CD1c-positive myeloid dendritic cell (primary cell): ENCODE measurements around the gene E2F4.

Experiments
- DNase-seq: peaks from one replicate; pipeline ENCODE4 v3.0.0-alpha.2; 2016; ENCODE audit errors: extremely low spot score

Gene E2F4, protein sequence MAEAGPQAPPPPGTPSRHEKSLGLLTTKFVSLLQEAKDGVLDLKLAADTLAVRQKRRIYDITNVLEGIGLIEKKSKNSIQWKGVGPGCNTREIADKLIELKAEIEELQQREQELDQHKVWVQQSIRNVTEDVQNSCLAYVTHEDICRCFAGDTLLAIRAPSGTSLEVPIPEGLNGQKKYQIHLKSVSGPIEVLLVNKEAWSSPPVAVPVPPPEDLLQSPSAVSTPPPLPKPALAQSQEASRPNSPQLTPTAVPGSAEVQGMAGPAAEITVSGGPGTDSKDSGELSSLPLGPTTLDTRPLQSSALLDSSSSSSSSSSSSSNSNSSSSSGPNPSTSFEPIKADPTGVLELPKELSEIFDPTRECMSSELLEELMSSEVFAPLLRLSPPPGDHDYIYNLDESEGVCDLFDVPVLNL

GRCh38 chr16:67191995-67192681 lies at the start of gene E2F4:
Gene E2F4 (plus strand): TSS chr16:67192155. CDS start chr16:67192228, 73 bp downstream.
- DNase-seq, result peak; percentile 96

DNA sequence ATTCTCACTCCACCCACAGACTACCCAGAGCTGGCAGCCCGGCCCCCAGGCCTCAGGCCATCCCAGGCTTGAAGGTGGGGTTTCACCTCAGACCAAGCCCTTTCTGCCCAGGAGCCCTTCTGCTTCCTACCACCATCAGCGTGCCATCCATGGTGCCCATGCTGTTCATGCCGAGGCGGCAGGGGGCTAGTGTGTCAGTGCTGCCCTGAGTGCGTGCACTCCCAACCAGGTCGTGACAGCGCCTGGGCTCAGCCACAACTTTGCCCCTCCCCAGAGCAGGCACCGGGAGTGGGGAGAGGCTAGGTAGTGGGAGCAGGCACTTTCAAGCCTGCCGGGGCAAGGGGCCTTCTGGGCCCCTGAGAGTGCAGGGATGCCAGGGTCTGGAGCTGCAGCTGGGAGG lies 49.6 kb upstream of the E2F4 start:
- no peak for DNase-seq

GRCh38 chr16:67144943-67145342 lies 47.0 kb upstream of the E2F4 start:
- DNase-seq, result no peak

DNA sequence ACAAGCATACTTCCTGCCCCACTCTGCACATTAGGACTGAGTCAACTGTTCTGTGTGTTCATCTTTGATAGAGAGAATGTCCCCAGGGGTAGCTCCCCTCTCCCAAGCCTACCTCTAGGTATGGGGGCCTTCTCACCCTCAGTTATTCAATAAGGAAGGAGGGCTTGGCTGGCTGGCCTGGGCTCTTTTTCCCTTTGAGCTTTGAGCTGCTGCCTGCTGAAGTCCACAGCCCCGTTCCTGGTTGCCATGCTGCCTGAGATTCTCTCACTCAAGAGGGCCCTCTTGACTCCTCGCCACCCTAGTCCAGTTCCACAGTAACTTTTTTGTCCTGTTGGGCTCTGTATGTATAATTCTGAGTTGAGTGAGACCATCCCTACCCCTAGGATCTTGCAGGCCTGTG lies 46.2 kb upstream of the E2F4 start:
- no peak for DNase-seq

DNA sequence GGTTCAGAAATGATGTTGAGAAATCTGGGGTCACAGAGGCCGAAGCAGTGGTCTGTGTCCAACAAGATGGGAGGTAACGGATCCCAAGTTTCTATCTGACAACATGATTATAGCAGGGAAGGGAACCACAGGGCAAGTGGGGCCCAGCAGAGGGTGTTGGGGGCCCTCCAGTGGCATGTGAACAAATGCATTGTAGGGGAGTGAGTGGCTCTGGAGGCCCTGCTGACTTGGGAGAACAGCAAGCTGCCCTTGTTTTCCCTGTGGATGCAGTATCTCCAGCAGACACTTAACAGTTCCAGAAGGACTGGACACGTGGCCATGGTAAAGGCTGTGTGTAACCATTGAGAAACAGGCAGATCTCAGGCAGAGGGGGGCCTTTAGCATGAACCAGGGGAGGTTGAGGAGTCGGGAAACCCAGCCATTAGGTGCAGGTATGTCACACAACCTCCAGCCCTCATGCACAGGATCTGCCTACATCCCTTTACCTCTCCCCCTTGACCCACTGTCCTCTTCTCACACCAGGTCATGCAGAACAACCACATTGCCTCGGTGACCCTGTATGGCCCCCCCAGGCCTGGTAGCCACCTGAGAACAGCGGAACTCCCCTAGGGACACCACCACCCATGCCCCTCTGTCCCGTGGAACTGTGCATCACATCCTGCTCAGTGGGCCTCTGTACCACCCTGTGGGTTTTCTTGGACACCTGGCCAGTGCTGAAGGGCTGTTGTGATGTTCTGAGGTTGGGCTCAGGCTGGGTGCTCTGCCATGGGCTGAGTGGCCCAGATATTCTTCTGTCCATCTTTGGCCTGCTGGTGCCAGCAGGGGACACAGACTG lies 45.2 kb upstream of the E2F4 start:
- no peak for DNase-seq

DNA sequence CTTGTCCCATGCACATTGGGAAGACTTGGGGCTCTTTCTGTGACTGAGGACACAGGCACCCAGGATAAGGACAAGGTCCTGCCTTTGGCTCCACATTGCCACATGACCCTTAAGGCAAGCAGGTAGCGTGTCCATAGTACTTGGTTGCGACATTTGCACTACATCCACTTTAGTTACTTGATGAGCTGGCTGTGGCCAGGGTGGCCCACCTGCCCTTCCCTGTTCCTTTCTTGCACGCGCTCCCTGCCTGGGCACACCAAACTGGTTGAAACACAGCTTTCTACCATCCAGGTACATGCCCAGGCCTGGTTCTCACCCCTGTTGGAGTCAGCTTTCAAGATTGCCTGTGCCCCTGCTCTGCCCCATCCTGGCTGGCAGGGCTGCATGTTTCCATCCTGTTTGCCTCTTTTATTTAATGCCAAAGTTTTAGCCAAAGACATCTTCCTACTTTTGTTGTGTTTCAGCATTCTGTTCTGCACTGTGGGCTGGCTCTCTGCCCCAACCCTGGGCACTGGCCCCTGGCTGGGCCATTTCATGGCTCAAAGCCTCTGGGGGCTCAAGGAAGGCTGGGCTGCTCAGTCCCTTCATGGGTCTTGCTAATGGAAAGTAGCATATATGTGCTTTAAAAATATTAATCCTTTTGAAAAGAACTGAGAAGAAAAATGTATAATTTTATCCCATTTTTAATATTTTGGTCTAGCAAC lies 44.4 kb upstream of the E2F4 start:
- DNase-seq, result no peak

DNA sequence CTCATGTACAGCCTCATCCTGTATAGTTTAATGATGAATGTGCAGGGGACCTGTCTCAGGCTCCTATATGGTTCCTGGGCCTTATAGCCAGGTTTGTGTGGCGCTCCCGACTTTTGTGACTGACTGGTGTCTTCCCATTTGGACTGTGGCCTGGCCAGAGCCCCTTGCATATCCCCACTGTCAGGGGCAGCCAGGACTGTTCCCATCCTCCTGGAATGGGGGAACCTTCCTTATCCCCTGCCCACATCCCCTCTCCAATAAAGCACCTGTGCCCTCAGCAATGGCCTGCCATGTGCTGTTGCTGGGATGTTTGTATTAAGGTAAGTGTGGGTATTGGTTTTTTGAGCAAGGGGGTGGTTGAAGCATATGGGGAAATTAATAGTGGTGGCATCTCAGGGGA lies 43.7 kb upstream of the E2F4 start:
- DNase-seq, result no peak

GRCh38 chr16:67148656-67149275 lies 43.2 kb upstream of the E2F4 start:
- DNase-seq, result no peak

- no peak for DNase-seq
Observed at GRCh38 chr16:67149276-67150046, 42.5 kb upstream of the E2F4 start.

DNA sequence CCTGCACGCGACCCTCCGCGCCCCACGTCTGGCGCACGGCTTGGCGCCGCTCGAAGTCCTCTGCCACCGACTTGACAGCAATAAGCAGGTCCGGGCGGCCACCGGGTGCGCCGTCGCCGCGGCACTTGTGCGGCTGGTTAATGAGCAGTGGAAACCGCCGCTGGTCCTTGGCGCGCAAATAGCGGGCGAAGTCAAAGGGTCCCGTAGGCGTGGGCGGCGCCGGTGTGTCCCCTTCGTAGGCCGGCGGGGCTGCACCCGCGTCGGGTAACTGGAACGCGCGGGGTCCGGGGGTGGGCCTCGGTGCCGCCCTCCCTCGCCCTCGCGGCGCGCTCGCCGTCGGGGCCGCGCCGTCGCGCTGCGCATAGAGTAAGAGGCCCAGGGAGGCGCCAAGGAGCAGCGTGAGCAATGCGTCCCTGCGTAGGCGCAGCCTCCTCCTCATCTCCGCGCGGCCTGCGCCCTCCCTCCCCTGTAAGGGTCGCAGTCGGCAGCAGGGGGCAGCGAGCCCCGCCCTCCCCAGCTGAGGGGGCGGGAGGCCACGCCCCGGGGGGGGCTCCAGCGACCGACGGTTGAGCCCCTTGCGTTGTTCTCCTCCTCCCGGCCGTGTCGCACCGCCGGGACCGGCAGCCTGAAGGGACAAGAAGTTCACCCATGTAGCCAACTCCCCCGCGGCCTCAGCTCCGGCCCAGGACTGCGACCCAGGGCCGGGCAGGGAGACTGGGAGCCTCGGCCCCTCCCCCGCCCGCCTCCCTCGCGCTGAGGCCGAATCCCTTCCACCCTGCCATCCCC lies 41.7 kb upstream of the E2F4 start:
- peak; percentile 30 for DNase-seq

GRCh38 chr16:67150833-67151396 lies 41.0 kb upstream of the E2F4 start, which contains the start of gene B3GNT9:
Gene B3GNT9 (minus strand): TSS chr16:67150998. CDS start chr16:67150485, 513 bp downstream.
- no peak for DNase-seq

- DNase-seq, result no peak
Observed at GRCh38 chr16:67151431-67152097, 40.4 kb upstream of the E2F4 start.

DNA sequence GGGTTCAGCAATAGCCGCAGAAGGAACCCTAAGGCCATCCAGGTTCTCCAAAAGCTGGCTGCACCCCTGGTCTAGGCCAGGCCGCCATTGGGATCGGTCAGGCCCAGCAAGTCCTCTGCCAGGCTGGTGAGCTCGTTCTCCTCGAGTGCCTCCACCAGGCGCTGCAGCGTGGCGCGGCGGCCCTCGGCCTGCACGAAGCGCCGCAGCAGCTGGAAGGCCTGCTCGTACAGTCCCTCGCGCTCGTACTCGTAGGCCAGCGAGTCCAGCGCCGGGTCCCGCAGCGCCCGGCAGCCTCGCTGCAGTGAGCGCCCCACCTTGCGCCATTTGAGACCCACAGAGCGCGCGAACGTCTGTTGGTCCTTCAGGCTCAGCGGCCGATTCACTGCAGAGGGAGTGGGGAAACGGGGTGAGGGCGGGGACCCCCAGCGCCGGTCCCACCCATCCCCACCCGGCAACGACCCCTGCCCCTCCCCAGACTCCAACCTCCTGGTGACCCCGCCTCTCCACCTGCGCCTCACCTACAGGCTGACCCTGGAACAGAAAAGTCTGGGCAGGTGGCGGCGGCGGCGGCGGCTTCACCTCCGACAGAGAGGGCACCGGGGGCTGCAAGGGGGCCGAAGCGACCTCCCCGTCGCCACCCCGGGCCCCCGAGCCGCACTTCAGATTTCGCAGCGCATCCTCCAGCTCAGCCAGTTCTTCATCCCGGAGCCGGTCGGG lies 37.2 kb upstream of the E2F4 start:
- no peak for DNase-seq

DNA sequence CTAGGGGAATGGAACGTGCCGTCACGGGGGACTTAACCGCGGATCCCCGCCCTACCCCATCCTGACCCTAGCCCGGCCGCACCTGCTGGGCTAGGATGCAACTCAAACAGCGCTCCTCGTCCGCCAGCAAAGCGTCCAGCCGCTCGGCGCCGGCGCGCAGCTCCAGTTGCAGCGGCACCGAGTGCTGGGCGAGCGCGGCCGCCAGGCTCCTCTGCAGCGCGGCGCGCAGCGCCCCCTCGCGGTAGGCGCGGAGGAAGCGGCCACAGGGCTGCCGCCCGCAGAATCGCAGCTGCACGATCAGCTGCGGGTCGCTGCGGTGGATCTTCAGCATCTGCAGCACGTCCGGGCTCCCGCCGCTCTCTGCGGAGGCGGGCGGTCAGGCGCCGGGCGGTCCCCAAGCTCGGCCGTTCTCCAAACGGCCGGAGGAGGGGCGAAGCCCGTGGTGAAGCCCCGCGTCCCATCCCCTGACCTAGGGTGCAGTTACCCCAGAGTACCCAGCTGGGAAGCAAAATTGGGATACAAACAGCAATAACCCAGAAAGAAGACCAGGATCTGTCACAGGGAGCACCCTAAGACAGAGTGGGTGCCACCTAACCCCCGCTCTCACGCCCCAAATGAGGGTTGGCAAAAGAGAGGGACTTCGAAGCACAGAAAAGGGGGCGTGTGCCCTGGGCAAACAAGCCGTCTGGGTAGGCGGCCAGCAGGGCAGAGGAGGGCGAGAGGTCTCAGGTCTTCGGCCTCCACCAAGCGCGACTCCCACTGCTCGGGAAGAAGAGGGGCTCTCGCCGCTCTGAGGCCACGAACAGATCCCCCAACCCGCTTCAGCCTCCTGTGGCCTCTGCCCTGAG lies 36.4 kb upstream of the E2F4 start:
- DNase-seq, result peak; percentile 87

DNA sequence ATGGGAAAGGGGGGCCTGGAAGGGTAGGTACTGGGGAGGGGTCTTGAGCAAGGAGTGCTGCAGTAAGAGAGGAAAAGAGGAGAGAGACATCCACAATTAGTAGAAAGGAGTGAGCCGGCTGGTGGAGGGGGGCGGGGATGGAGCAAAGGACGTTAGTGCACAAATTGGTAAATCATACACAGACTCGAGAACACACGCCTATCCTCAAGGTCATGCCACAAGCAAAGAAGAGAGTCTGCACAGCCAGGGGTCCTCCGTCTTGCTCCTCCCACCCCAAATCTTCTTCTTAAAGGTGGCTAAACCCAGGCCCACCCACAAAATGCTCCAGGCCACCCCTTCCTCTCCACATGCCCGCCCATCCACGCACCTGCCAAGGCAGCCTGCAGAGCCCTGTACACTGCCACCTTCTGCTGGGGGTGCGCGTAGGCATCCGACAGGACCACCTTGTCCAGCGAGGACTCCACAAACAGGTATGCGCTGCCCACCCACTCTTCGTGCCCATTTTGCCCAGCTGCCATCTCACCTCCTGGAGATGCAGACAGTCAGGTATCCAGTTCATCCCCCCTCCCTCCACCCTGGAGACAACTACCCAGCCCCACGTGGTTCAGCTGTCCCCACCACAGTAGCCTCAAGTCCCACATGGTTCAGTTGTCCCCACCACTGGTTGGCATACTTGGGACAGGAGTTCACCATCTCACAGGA lies 35.7 kb upstream of the E2F4 start:
- DNase-seq, result no peak

- no peak for DNase-seq
Observed at GRCh38 chr16:67157106-67157748, 34.7 kb upstream of the E2F4 start.
